Measurements from ENCODE around the gene CATSPERZ.
A peak's percentile ranks its signal among the peaks of the same experiment; 100 is the strongest.

DNA sequence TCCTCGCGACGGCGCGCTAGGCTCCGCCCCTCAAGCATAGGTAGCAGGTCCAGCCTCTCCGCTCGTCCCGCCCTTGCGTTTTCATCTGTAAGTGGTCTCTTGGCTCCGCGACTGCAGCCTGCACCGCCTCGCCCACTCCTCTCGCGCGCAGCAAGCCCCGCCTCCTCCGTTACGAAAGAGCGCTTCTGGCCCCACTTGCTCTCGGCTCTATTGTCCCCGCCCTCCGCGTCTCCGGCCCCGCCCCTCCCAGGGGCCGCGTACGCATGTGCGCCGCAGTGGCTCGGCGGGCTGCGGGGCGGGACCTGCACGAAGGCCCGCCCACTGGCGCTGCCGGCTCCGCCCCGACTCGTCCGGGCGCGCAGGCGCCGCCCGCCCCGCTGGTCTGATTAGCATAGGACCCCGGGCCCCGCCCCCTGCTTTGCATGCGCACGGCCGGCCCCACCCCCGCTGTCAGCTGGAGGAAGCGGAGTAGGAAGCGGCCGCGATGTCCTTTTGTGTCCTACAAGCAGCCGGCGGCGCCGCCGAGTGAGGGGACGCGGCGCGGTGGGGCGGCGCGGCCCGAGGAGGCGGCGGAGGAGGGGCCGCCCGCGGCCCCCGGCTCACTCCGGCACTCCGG is 5.0 kb downstream of the CATSPERZ start, which contains the start of gene ESRRA:
- TF ChIP-seq POLR2A (IDR thresholded peaks at IDR 0.05; ENCODE audit: extremely low read depth, insufficient read length) = peak; percentile 57
- TF ChIP-seq, protein P1, sequence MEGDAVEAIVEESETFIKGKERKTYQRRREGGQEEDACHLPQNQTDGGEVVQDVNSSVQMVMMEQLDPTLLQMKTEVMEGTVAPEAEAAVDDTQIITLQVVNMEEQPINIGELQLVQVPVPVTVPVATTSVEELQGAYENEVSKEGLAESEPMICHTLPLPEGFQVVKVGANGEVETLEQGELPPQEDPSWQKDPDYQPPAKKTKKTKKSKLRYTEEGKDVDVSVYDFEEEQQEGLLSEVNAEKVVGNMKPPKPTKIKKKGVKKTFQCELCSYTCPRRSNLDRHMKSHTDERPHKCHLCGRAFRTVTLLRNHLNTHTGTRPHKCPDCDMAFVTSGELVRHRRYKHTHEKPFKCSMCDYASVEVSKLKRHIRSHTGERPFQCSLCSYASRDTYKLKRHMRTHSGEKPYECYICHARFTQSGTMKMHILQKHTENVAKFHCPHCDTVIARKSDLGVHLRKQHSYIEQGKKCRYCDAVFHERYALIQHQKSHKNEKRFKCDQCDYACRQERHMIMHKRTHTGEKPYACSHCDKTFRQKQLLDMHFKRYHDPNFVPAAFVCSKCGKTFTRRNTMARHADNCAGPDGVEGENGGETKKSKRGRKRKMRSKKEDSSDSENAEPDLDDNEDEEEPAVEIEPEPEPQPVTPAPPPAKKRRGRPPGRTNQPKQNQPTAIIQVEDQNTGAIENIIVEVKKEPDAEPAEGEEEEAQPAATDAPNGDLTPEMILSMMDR (IDR thresholded peaks at IDR 0.05; ENCODE audit: low read depth, low read length) = no peak
- TF ChIP-seq, protein P2, sequence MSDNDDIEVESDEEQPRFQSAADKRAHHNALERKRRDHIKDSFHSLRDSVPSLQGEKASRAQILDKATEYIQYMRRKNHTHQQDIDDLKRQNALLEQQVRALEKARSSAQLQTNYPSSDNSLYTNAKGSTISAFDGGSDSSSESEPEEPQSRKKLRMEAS (IDR thresholded peaks at IDR 0.05; ENCODE audit: low read depth, low read length) = peak; percentile 59
- TF ChIP-seq MYC (IDR thresholded peaks at IDR 0.05; ENCODE audit: low read depth, low read length) = no peak
